Hematopoietic multipotent progenitor cell treated with erythropoietin and hydrocortisone succinate and interleukin-3 and kit ligand, for 8 days (in vitro differentiated cells): Measurements from ENCODE around the gene DYNC2LI1.
A peak's percentile ranks its signal among the peaks of the same experiment; 100 is the strongest.

Experiments
- DNase-seq: peaks from one replicate; pipeline ENCODE4 v3.0.0-alpha.2; 2015

The DYNC2LI1 gene

DNA sequence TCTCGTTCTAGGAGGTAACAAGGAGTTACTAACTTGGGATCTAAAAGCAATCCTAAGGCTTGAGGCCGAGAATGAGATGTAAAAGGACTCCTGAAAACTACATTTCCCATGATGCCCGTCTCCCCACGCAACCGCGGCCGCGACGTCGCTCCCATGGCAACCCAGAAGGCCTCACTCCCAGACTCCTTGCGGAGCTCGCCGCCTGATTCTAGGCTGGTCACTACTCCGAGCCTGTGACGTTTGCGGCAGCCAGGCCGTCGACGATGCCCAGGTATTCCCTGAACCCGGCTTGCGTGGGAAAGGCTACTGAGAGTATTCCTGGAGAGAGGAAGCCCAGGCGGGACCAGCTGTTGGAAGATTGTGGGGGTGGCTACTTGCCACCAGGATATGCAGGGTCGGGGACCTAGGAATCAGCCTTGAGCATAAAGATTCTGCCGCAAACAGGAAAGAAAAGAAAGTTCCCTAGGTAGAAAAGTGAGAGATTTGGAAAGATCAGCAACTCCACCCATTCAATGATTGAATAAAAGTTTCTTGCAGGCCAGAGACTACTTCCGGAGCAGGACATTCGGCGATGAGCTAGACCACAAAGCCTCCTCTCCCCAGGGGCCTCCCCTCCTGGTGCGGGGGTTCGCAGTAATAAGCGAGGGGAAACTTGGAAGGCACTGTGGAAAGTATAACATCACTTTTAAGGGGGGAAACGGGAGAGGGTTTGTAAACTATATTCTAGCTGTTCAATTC lies at the start of gene DYNC2LI1:
Gene DYNC2LI1 (plus strand): TSS at position 164 of the 738 bp plus-strand sequence. CDS start 100 bp downstream, at position 264.
- DNase-seq = peak; percentile 90

DNA sequence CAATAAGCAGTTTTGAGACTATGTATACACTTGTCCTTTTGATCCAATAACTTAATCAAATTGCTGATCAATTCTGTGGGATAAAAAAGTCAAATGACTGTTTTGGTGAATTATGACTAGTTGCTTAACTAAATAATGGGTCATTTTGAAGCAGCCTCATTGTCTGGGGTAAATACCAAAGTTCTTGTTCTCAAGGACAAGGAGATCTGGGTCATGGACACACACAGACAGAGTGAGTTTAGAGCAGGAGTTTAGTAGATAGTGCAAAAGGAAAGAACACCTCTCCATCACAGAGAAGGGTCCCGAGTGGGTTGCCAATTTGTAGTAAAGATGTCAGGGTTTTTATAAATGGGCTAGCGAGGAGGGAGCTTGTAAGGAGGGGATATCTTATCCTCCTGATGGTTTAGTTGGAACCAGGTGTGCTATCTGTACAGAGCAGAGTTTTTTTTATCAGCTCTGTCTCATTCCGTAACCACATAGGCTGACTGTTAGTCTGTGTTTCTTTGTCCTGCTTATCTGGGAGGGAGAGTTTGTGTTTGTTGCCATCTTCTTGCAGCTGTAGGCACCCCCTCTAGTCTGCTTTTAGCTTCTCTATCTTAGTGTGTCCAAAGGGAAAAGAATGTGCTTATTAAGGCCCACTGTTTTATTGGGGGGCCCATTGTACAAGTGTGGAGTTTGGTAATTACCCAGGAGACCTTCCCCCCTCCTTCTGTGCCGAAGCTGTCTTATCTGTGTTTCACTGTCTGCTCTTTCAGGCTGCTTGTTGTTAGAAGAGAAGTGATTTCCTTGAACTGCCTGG lies 48.9 kb upstream of the DYNC2LI1 start:
- DNase-seq = peak; percentile 95

- no peak for DNase-seq
These were observed 48.1 kb upstream of the DYNC2LI1 start for GRCh38 chr2:43725711-43726246.

GRCh38 chr2:43726961-43727633 lies 46.7 kb upstream of the DYNC2LI1 start:
- DNase-seq = peak; percentile 78

GRCh38 chr2:43727634-43728014 lies 46.2 kb upstream of the DYNC2LI1 start:
- peak; percentile 87 for DNase-seq

DNA sequence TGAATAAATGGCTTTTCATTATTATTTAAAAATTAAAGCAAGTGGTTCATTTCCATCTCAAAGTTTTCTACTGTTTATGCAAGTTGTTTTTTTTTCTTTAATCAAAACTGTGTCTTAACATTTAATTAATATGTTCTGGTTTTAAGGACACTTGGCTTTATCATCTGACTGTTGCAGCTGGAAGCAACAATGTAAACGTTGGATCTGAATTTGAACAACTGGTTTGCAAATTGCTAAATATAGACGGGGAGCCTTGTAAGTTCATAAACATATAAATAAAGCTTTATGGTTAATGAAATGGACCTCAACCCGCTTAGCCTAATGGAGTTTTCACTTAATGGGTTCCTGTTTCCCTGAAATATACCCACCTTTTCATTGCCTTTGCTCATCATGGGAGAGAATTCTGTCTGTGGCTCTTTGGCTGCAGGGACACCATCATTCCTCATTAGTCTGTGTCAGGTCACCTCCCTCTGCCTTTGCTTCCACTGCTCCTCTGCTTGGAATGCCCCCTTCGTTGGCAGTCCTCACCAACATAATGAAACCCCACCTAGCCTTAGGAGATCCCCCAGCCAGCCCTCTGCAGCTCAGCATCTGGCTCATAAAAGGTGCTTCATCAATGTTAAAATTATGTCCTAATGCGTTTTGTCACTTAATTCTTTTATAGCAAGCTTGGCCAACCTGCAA lies 44.2 kb upstream of the DYNC2LI1 start:
- no peak for DNase-seq

DNA sequence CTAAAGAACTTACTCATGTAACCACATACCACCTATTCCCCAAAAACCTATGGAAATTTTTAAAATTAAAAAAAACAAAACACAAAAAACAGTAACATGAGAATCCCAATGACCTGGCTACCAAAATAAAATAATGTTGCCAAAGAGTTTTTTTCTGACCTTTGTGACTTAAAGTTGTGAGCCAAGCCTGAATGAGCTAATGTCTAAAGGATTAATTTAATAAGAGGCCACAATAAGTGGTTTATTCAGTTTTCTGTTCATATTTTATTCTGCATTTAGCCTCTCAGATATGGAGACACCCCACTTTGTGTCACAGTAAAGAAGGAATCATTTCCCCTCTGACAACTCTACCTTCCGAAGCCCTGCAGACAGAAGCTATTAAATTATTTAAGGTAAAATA lies 42.6 kb upstream of the DYNC2LI1 start:
- DNase-seq = no peak

GRCh38 chr2:43736637-43737036 lies 37.2 kb upstream of the DYNC2LI1 start:
- DNase-seq = no peak

GRCh38 chr2:43737097-43737854 lies 36.6 kb upstream of the DYNC2LI1 start:
- no peak for DNase-seq

DNA sequence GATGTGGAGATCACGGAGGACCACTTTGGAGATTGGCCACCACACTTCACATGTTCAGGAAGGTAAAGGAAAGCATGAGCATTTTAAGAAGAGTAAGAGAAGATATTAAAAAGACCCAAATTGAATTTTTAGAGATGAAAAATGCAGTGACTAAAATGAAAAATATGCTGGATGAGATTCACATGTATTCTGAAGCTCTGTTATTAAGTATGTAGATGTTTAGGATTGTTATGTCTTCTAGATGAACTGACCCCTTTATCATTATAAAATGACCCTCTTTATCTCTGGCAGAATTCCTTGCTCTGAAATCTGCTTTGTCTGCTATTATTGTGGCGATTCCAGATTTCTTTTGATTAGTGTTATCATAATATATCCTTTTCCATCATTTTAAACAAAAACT lies 36.0 kb upstream of the DYNC2LI1 start:
- no peak for DNase-seq

GRCh38 chr2:43738257-43738656 lies 35.6 kb upstream of the DYNC2LI1 start:
- DNase-seq = no peak

DNA sequence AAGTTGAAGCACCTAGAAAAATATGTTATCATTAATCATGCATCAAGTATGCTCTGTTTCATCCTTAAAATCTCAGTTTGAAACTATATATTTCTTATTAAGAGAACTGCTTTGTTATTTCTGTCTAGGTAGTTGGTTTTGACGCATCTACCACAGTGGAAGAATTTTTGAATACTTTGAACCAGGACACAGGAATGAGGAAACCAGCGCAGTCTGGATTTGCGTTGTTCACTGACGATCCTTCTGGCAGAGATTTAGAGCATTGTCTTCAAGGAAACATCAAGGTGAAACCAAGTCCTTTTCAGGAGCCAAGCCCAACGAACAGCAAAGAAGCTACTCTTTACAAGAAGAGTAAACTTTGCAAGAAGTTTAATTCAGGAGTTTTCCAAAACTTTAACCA lies 30.1 kb upstream of the DYNC2LI1 start:
- no peak for DNase-seq

DNA sequence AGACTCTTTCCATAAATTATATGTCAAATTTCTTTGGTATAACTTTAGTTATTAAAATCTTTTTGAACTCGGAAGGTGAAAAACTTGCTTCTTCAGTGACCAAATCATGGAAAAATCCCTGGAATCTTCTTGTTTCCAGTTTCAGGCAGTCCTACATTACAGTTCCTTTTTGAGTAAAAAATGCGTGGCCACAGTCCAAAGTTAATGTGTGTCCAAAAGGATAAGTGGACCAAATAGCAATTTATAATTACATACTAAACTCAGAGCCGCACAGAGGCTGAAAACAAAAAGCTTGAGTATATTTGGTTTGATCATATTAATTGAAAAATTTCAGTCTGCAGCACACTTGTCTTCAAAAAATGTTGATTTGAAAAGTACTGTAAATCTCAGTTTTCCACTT lies 28.4 kb upstream of the DYNC2LI1 start:
- no peak for DNase-seq

GRCh38 chr2:43748333-43748732 lies 25.5 kb upstream of the DYNC2LI1 start:
- DNase-seq = no peak

DNA sequence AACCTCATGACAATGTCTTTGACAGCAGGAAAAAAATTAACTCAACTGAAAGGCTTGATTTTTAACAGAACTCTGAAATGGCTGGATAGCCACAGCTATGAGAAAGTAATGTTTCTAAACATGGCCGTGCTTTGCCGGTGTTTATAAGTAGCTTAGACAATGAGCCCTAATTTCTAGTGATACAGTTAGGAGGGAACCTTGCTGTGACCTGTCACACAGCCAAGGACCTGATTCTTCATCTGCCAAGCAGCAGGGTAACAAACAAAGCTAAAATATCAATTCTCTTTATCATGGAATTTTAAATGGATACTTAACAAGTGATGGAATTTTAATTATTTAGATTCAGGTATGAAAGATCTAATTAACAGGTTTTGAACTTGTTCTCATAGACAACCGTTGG lies 24.3 kb upstream of the DYNC2LI1 start:
- no peak for DNase-seq

GRCh38 chr2:43751476-43751990 lies 22.3 kb upstream of the DYNC2LI1 start:
- DNase-seq = no peak

DNA sequence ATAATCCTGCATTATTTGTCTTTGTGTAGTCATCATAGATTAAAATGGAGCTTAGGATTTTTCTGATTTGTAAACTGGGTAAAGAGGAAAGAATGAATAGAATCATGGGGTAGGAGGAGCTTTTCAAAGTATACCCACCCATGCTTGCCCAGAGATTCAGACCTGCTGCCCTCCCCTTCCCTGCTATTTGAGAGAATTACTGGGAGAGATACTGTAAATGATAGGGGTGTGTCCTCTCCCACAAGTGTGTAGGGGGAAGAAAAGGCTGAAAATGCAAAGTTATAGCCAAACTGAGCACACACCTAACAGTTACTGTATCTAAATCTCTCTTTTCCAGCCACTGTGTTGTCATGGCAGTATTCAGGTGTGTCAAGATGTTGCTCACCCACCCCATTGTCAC lies 21.5 kb upstream of the DYNC2LI1 start:
- no peak for DNase-seq

- DNase-seq = no peak
These were observed 19.7 kb upstream of the DYNC2LI1 start for GRCh38 chr2:43754180-43754579.

DNA sequence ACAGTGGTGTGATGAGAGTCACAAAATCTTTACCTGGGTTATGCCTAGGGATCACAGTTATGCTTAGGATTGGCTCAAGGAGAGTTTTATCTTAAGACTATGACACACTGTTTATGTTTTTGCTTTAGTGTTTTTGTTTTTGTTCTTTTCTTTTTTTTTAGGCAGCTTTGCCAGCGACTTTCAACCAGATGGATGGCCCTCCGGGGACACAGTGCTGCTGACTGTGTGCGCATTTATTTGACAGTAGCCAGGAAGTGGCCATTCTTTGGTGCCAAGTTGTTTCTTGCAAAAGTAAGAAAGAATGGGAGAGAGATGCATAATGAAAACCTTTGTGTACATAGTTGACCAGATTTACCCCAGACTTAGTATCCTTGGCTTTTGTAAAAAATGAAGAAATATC lies 15.1 kb upstream of the DYNC2LI1 start:
- DNase-seq = no peak

DNA sequence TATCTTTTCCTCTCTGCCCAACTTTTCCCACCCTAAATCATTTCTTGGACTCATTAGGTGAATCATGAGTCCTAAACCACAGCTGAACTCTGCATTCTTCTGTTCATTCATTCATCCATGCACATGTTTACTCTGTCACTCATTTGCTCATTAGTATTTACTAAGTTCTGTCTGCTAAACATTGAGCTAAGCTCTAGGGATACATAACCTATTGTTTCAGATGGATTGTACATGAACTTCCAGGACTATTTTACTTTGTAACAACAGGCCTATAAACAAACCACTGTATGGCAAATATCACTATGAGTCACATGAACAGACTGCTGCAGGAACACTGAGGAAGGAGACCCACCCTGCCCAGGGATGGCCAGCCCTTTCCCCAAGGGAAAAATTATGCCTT lies 14.6 kb upstream of the DYNC2LI1 start:
- DNase-seq = no peak

GRCh38 chr2:43762286-43762685 lies 11.6 kb upstream of the DYNC2LI1 start:
- DNase-seq = no peak

GRCh38 chr2:43763091-43763490 lies 10.7 kb upstream of the DYNC2LI1 start:
- no peak for DNase-seq
